Measurements from ENCODE around the gene FAM135A.
"Not testable (repeated sequence)": the region's sequence is repeated elsewhere in the genome, so short reads cannot be mapped to it uniquely, and the experiment has no call there.

FAM135A gene

DNA sequence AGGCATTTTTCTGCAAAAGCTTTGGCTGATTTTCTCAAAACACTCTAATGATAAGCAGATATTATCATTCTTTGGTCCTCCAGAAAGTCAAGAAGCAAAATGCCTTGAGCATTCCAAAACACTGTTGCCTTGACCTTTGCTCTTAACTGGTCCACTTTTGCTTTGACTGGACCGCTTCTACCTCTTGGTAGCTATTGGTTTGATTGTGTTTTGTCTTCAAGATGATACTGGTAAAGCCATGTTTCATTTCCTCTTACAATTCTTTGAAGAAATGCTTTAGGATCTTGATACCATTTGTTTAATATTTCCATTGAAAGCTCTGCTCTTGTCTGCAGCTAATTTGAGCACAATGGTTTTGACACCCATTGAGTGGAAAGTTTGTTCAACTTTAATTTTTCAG lies 117.8 kb downstream of the FAM135A start:
- FAIRE-seq (peak; percentile 89), DNase-seq (ENCODE audit: insufficient read length, low spot score) (no peak)

DNA sequence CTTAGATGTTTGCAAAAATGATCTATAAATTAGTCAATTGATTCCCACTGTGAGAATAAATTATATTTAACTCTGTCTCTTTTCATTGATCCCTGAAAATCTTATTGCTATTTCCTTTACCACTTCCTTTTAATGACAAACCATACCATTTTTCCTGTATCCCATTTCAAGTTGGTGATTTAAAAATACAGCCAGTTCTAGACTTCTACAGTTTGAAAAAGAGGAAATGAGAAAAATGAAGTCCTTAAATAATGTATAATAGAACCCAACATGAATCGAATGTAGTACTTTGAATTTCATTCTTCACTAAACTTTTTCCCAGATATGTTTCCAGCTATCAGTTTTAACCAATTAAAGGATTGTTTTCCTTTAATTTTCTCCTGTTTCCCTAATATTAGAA lies 124.0 kb downstream of the FAM135A start:
- FAIRE-seq: peak; percentile 8
- DNase-seq (ENCODE audit: insufficient read length, low spot score): no peak

DNA sequence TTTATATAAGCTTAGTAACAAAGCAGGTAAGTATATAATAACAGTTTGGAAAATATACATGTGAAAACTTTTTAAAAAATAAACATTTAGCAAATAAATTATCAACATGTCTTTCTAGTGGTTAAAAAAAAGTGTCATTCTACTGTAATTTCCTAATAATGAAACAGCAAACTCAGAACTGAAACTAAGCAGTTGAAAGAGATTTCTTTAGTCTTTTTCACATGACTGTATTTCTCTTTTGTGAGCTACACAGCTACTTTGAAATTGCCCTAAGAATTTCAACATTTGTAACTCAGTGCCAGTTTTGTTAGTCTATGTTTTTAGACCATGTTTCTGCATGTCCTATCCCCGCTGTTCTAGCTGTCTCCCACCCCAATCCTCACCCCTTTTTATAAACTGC lies 125.1 kb downstream of the FAM135A start:
- DNase-seq (ENCODE audit: insufficient read length, low spot score) (peak; percentile 2), FAIRE-seq (peak; percentile 95)

GRCh38 chr6:70547313-70547712 lies 134.0 kb downstream of the FAM135A start:
- DNase-seq (ENCODE audit: insufficient read length, low spot score) (no peak), FAIRE-seq (no peak)

GRCh38 chr6:70547905-70548304 lies 134.6 kb downstream of the FAM135A start:
- DNase-seq (ENCODE audit: insufficient read length, low spot score): no peak
- no peak for FAIRE-seq

DNA sequence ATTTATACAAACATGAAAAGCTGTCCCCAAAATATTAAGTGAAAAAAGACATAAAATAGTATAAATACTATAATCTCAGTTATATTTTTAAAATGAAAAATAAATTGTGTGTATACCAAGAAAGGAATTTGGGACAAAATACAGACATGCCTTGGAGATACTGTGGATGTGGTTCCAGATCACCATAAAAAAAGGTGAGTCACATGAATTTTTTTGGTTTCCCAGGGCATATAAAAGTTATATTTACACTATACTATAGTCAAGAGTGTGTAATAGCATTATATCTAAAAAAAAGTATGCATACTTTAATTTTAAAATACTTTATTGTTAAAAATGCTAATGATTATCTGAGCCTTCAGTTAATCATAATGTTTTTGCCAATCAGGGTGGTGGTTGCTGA lies 136.0 kb downstream of the FAM135A start:
- no peak for DNase-seq (ENCODE audit: insufficient read length, low spot score)
- FAIRE-seq: no peak

GRCh38 chr6:70551566-70551965 lies 138.3 kb downstream of the FAM135A start:
- FAIRE-seq: no peak
- DNase-seq (ENCODE audit: insufficient read length, low spot score): no peak

DNA sequence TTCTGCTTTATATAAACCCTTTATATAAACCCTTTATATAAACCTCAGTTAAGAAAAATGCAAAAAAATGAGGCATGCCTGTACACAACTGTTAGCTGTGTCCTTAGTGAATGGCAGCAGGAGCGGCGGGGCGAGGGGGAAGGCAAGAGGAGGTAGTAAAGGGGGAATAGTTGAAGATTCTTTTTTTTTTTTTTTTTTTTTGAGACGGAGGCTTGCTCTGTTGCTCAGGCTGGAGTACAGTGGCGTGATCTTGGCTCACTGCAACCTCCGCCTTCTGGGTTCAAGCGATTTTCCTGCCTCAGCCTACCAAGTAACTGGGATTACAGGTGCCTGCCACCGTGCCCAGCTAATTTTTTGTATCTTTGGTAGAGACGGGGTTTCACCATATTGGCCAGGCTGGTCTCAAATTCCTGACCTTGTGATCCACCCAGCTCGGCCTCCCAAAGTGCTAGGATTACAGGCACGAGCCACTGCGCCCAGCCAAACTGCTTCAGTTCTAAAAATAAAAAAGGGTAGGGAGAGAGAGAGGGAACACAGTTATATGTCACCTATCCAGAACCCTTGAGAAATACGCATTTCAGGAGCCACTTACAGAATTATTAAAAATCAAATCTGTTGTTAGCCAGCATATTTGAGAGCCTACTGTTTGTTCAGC lies 139.1 kb downstream of the FAM135A start:
- DNase-seq (ENCODE audit: insufficient read length, low spot score); FAIRE-seq: not testable (repeated sequence)

DNA sequence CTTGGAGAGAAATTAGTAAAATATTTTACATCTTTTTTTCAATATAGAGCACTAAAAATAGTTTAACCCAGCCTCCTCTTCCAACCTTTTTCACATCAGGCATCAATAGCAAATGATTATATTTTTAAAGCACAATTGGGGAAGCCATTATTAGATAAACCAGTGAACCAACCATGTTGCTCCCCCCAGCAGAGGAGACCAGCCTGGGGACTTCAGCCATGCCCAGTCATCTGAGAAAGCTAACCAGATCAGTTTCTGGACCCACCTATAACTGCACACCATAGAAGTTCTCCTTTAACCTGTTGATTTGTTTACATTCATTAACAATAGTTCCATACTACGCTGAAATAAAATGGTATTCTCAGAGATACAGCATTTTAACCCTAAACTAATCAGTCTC lies 139.7 kb downstream of the FAM135A start:
- peak; percentile 21 for FAIRE-seq
- DNase-seq (ENCODE audit: insufficient read length, low spot score): no peak

GRCh38 chr6:70557998-70558397 lies 144.7 kb downstream of the FAM135A start:
- FAIRE-seq: no peak

DNA sequence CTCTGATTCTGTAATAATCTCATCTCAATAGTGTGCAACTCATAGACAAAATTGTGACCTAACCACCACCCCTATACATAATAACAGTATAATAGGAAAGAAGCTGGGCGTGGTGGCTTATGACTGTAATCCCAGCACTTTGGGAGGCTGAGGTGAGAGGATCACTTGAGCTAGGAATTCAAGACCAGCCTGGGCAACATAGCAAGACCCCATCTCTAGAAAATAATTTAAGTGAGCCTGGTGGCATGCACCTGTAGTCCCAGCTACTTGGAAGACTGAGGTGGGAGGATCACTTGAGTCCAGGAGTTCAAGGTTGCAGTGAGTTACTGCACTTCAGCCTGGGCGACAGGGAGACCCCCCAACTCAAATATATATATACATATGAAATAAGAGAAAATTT lies 149.1 kb downstream of the FAM135A start:
- not testable (repeated sequence) for FAIRE-seq; DNase-seq (ENCODE audit: insufficient read length, low spot score)

More at GRCh38 chr6:70557998-70558397, 144.7 kb downstream of the FAM135A start:
- DNase-seq (ENCODE audit: insufficient read length, low spot score): no peak

- FAIRE-seq: no peak
Observed at GRCh38 chr6:70563530-70563929, 150.2 kb downstream of the FAM135A start.

DNA sequence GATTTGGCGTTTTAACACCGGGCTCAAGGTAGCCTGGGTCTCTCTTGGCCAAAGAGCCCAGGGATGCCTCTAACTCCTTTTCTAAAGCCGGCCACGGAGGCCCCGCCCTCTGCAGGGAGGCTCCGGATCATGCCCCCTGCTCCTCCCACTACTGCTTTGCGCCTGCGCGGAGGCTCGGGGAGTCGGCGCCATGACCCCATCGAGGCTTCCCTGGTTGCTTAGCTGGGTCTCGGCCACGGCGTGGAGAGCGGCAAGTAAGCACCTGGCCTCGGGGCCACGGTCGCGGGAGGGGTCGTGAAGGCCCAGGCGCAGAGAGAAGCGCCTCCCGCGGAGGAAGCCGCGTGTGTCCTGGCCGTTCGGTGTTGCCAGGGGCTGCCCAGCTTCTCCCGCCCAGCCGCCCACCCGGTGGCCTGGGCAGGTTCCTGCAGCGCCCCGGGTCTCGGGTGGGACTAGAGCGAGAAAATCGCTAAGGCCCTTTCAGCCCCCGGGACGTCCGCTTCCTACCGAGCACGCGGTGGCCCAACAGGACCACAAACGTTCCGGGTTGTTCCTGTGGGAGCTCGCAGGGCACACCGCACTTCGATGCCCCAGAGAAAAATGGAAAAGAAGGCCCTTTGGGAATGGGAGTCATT lies 153.6 kb downstream of the FAM135A start, which contains the start of gene SDHAF4:
Gene SDHAF4, plus strand, starts transcription at position 180 of the 632 bp plus-strand sequence. Its CDS starts 11 bp downstream, at position 191.
- DNase-seq (ENCODE audit: insufficient read length, low spot score) (peak; percentile 87), FAIRE-seq (peak; percentile 71)

More at GRCh38 chr6:70563530-70563929, 150.2 kb downstream of the FAM135A start:
- no peak for DNase-seq (ENCODE audit: insufficient read length, low spot score)

DNA sequence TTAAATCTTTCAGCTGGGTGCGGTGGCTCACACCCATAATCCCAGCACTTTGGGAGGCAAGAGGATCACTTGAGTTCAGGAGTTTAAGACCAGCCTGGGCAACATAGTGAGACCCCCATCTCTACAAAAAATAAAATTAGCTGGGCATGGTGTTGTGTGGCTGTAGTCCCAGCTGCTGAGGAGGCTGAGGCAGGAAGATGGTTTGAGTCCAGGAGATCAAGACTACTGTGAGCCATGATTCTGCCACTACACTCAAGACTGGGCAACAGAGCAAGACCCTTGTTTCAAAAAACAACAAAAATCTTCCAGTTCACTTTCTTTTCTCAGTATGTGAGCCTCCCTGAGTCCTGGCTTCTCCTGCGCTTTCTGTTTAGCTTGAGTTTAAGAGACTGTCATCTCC lies 161.3 kb downstream of the FAM135A start:
- FAIRE-seq (no peak), DNase-seq (ENCODE audit: insufficient read length, low spot score) (no peak)

GRCh38 chr6:70575899-70576495 lies 162.7 kb downstream of the FAM135A start:
- FAIRE-seq (no peak), DNase-seq (ENCODE audit: insufficient read length, low spot score) (no peak)

GRCh38 chr6:70586114-70586513 lies 172.8 kb downstream of the FAM135A start:
- FAIRE-seq: peak; percentile 92
- DNase-seq (ENCODE audit: insufficient read length, low spot score): peak; percentile 44

- no peak for FAIRE-seq
- no peak for DNase-seq (ENCODE audit: insufficient read length, low spot score)
Observed at GRCh38 chr6:70590400-70590799, 177.1 kb downstream of the FAM135A start.

DNA sequence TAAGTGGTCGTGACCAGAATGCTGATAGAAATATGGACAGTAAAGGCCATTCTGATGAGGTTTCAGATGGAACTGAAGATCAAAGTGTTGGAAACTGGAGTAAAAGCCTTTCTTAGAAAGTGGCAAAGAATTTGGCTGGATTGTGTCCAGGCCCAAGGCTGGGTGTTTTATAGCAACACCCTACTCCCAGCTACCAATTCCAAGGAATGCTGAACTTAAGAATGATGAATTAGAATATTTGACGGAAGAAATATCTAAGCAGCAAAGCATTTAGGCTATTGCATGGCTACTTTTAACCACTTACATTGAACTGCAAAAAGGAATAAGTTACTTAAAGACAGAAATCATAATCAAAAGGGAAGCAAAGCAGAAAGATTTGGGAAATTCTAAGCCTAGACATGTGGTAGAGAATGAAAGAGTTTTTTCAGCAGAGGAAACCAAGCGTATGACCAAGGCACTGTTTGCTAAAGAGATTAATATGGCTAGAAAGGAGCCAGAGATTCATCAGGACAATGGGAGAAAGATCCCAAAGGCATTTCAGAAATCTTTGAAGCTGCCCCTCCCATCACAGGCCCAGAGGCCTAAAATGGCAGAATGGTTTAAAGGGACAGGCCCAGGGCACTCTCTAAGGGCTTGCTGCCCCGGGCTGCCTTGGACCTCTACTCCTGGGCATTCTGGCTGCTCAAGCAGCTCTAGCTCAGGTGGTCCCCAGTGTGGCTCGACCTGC lies 179.2 kb downstream of the FAM135A start:
- DNase-seq (ENCODE audit: insufficient read length, low spot score): no peak
- no peak for FAIRE-seq

DNA sequence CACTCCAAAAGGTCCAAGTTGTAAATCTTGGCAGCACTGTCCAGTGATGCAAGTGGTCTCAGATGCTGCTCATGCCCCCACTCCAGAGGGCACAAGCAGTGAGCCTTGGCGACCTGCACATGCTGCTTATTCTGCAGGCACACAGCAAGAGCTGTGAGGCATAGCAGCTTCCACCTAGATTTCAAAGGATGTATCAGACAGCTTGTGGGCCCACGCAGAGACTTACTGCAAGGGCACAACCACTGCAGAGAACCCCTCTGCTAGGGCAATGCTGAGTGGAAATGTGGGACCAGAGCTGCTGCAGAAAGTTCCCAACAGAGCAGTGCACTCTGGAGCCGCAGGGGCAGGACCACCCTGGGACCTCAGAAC lies 179.8 kb downstream of the FAM135A start:
- FAIRE-seq (no peak), DNase-seq (ENCODE audit: insufficient read length, low spot score) (no peak)

DNA sequence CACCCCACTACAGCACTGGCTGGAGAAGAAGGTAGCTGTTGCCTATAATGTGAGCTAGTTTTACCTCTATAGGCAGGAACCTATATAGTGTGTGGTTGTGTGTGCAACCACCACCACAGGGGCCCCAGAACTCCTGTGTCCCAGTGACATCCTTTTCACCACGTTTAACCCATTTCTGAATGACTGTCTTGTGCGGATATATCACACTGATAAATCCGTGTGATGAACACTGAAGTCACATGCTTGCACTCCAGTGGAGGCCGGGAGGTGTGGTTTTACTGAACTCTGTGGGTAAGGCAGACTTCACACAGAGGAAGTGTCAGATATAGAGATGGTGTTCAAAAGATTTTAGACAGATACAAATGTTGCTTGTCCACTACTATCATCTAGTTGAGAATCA lies 185.9 kb downstream of the FAM135A start:
- no peak for DNase-seq (ENCODE audit: insufficient read length, low spot score)
- no peak for FAIRE-seq

- FAIRE-seq (no peak), DNase-seq (ENCODE audit: insufficient read length, low spot score) (no peak)
Observed at GRCh38 chr6:70601014-70601413, 187.7 kb downstream of the FAM135A start.

Data from GM19239 (cell line).